Astrocyte (in vitro differentiated cells and primary cell): ENCODE measurements around the gene DAP3. TPM values are rescaled to one million over a fixed set of nuclear protein-coding genes. Genes with fewer than 3 reads are reported as not detected.
"Not testable (repeated sequence)": the region's sequence is repeated elsewhere in the genome, so short reads cannot be mapped to it uniquely, and the experiment has no call there.

Experiments
- DNase-seq: peaks from one replicate; pipeline ENCODE4 v3.0.0-alpha.2; 2010; ENCODE audit warnings: low read depth
- FAIRE-seq: peaks from 2 replicates; lab custom pipeline; 2011; peaks lifted over from hg19 to GRCh38; lab: Jason Lieb, UNC
- H2AFZ ChIP-seq: 2 replicates; pipeline ENCODE4 v1.6.0; 2012; ENCODE audit warnings: low read depth, low read length, inconsistent platforms
- H3K27ac ChIP-seq: 2 replicates; pipeline ENCODE4 v1.5.1; 2011; ENCODE audit warnings: low read depth, low read length, inconsistent platforms
- H3K27me3 ChIP-seq: 2 replicates; pipeline ENCODE4 v1.6.0; 2011; ENCODE audit warnings: low read length, inconsistent platforms; ENCODE audit not compliant: insufficient read depth
- H3K36me3 ChIP-seq: 2 replicates; pipeline ENCODE4 v1.5.1; 2011; ENCODE audit warnings: low read length, inconsistent platforms; ENCODE audit not compliant: insufficient read depth
- H3K4me1 ChIP-seq: 2 replicates; pipeline ENCODE4 v1.5.1; 2011; ENCODE audit warnings: low read length, inconsistent platforms; ENCODE audit not compliant: insufficient read depth
- H3K4me2 ChIP-seq: 2 replicates; pipeline ENCODE4 v1.6.0; 2012; ENCODE audit warnings: low read length, inconsistent platforms
- H3K4me3 ChIP-seq: 2 replicates; pipeline ENCODE4 v1.5.1; 2011; ENCODE audit warnings: low read depth, mild to moderate bottlenecking, low read length, inconsistent platforms; ENCODE audit not compliant: insufficient read depth
- H3K79me2 ChIP-seq: 2 replicates; pipeline ENCODE4 v1.6.0; 2012; ENCODE audit warnings: mild to moderate bottlenecking, low read length, inconsistent platforms; ENCODE audit not compliant: insufficient read depth
- H3K9ac ChIP-seq: 2 replicates; pipeline ENCODE4 v1.6.0; 2012; ENCODE audit warnings: mild to moderate bottlenecking, low read length, inconsistent platforms
- H3K9me3 ChIP-seq: 2 replicates; pipeline ENCODE4 v1.5.1; 2012; ENCODE audit warnings: low read depth, mild to moderate bottlenecking, low read length, inconsistent platforms; ENCODE audit not compliant: insufficient read depth
- H4K20me1 ChIP-seq: 2 replicates; pipeline ENCODE4 v1.6.0; 2012; ENCODE audit warnings: low read length, inconsistent platforms; ENCODE audit not compliant: insufficient read depth
- H3K27ac Mint-ChIP-seq: one replicate; pipeline ENCODE4 v1.8.0; 2021; ENCODE audit warnings: mild to moderate bottlenecking, mixed read lengths; ENCODE audit not compliant: unreplicated experiment
- H3K27me3 Mint-ChIP-seq: one replicate; pipeline ENCODE4 v1.8.0; 2021; ENCODE audit warnings: low read depth, mixed read lengths; ENCODE audit not compliant: unreplicated experiment
- H3K36me3 Mint-ChIP-seq: one replicate; pipeline ENCODE4 v1.8.0; 2021; ENCODE audit warnings: low read depth, mixed read lengths; ENCODE audit not compliant: unreplicated experiment
- H3K4me1 Mint-ChIP-seq: one replicate; pipeline ENCODE4 v1.8.0; 2021; ENCODE audit warnings: low read depth, mixed read lengths; ENCODE audit not compliant: unreplicated experiment
- H3K4me3 Mint-ChIP-seq: one replicate; pipeline ENCODE4 v1.8.0; 2021; ENCODE audit warnings: mild to moderate bottlenecking, moderate library complexity, mixed read lengths; ENCODE audit not compliant: unreplicated experiment
- H3K9me3 Mint-ChIP-seq: one replicate; pipeline ENCODE4 v1.8.0; 2021; ENCODE audit warnings: mild to moderate bottlenecking, mixed read lengths; ENCODE audit not compliant: unreplicated experiment
- CTCF ChIP-seq: IDR thresholded peaks from 2 replicates; pipeline ENCODE4 v1.5.1; 2011; ENCODE audit warnings: low read depth, mild to moderate bottlenecking, inconsistent platforms, low read length, moderate library complexity; ENCODE audit not compliant: insufficient read depth
- EZH2 ChIP-seq: IDR thresholded peaks from 2 replicates; pipeline ENCODE4 v1.6.1; 2012; ENCODE audit warnings: mild to moderate bottlenecking, low read length, inconsistent platforms; ENCODE audit not compliant: insufficient read depth
- total RNA-seq: library from RNA; stranded (reverse); gene quantifications from 2 replicates; pipeline ENCODE4 v1.2.1, GENCODE V29; 2021

Gene DAP3
- total RNA-seq, 1 donor from 2014 or later: 108 TPM

DNA sequence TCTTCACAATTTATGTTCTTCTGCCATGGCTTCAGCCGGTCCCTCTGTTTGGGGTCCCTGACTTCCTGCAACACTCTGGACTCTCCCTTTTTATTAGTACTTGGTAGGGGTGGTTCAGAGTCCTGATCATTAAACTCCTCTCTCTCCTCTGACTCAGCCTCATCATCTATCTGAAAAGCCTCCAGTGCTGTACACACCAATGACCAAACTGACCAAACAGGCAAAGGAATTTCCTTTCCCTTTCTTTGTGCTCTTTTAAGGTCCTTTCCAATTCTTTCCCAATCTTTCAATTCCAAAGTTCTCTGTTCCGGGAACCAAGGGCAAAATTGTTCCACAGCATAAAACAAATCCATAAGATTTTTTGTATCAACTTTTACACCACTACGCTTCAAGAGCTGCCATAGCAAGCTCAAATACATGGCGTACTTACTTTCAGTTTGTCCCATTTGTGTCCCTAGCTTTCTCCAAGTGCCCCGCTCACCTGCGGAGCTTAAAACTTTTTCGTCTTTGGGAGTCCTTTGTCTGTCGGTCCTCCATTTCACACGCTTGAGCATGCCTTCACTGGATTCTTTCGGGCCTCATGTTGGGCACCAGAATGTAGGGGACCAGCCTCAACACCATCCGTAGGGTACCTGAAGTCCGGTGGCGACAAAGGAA is 9.6 kb downstream of the DAP3 start:
- DNase-seq (peak; percentile 70), FAIRE-seq (no peak)
- no peaks in the 10 kb centered on the region for H3K27me3 ChIP-seq
- Mint-ChIP-seq H3K27ac (no peak overlapping the region), H3K27me3 (no peaks in the 10 kb centered on the region), H3K4me1 (peaks cover 18% of the 10 kb centered on the region), H3K9me3 (peaks cover 3% of the 10 kb centered on the region), H3K36me3 (peaks cover 10% of the 10 kb centered on the region), H3K4me3 (no peak overlapping the region)
- H3K79me2 ChIP-seq: peaks cover 82% of the 10 kb centered on the region
- no peaks in the 10 kb centered on the region for H3K4me1 ChIP-seq
- no peak overlapping the region for H3K9ac ChIP-seq
- TF ChIP-seq EZH2 (no peak), CTCF (no peak)
- peaks cover 74% of the 10 kb centered on the region for H4K20me1 ChIP-seq
- H3K4me2 ChIP-seq: peak overlapping the region; percentile 21
- no peak overlapping the region for H2AFZ ChIP-seq
- H3K4me3 ChIP-seq: no peak overlapping the region
- no peaks in the 10 kb centered on the region for H3K9me3 ChIP-seq
- no peaks in the 10 kb centered on the region for H3K36me3 ChIP-seq
- H3K27ac ChIP-seq: no peak overlapping the region

GRCh38 chr1:155699062-155699461 is 10.2 kb downstream of the DAP3 start:
- Histone ChIP-seq H4K20me1 (peaks cover 74% of the 10 kb centered on the region), H3K79me2 (peaks cover 82% of the 10 kb centered on the region)
- H3K27ac ChIP-seq, DNase-seq, H3K27me3 Mint-ChIP-seq, H2AFZ ChIP-seq, FAIRE-seq, H3K27ac Mint-ChIP-seq, H3K9me3 Mint-ChIP-seq, H3K9me3 ChIP-seq, H3K4me1 ChIP-seq, H3K9ac ChIP-seq, H3K36me3 Mint-ChIP-seq, H3K36me3 ChIP-seq, H3K27me3 ChIP-seq, H3K4me2 ChIP-seq, H3K4me3 ChIP-seq: not testable (repeated sequence)
- Mint-ChIP-seq H3K4me3 (peak overlapping the region; percentile 50), H3K4me1 (peaks cover 22% of the 10 kb centered on the region)

DNA sequence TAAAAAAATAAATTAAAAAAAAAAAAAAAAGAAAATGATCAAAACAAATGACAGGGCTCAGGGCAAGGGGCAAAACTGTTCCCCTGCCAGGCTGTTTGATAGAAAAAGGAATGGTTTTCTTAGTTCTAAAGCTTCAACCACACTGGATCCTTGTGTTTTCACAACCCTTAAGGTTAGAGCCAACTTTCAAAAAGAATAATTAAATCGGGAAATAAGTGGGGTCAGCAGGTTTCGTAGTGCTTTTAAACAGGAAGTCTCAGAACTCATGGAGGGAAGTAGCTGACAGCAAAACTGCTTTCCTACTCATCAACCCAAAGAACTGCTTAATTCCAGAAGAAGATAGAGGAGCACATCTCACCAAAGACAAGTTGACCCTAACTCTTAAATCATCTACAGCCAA is 12.8 kb downstream of the DAP3 start:
- Histone ChIP-seq H3K79me2 (peaks cover 79% of the 10 kb centered on the region), H4K20me1 (peaks cover 67% of the 10 kb centered on the region)
- H3K4me2 ChIP-seq, H3K9me3 Mint-ChIP-seq, H3K4me3 ChIP-seq, H3K27ac Mint-ChIP-seq, FAIRE-seq, H3K36me3 ChIP-seq, H3K27me3 Mint-ChIP-seq, H3K9ac ChIP-seq, H3K27ac ChIP-seq, H3K36me3 Mint-ChIP-seq, H3K9me3 ChIP-seq, DNase-seq, H3K27me3 ChIP-seq, H3K4me3 Mint-ChIP-seq, H3K4me1 ChIP-seq, H2AFZ ChIP-seq: not testable (repeated sequence)
- peaks cover 28% of the 10 kb centered on the region for H3K4me1 Mint-ChIP-seq
